NCI-H1436 treated with DMSO at 0.1 percent for 48 hours (cell line): Measurements from ENCODE around the gene BRI3.

Source experiments
- DNase-seq: peaks from one replicate; lab custom pipeline; 2025; lab: John Stamatoyannopoulos, UW

The BRI3 gene, protein sequence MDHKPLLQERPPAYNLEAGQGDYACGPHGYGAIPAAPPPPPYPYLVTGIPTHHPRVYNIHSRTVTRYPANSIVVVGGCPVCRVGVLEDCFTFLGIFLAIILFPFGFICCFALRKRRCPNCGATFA

DNA sequence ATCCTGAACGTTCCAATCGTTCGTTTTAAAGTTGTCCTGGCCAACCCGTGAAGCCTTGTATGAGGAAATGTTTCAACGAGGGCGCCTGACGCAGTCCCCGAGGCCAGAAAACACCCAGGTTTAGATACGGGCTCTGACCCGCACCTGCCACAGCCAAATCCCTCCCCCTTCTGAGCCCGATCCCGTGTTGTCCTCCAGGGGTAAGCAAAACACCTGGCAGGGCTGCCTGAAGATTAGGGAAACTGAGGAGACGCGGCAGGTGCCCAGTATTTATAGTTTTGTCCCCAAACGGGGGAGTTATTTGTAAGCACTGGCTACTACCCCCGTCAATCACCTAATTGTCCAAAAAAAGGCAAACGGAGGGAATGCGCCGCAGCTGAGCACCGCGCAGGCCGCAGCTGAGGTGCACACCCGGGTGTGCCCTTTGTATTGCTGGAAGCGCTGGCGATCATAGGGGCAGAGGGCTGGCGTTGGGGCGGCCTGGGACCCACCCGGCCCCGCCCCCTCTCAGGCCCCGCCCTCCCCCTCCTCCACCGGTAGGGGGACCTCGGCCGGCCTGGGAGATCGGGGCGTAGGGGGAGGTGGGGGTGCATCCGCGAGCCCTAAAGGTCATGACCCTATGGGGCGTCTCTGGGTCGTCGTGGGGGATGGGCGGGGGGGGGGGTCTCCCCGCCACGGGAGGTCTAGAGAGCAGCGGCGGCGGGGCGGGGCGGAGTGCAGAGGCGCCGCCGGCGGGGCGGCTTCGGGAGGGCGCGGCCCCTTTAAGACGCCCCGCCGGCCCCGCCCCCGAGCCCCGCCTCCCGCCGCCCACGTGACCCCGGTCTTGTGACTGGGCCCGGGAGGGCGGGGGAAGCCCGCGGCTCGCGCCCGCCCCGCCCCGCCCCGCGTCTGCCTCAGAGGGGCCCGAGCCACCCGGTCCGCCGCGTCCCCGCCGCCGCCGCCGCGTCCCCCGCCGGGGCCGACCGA lies at the start of gene BRI3:
TSS of gene BRI3 (plus strand) at position 896 of the 966 bp plus-strand sequence. CDS start 110 bp downstream, outside the sequence.
- DNase-seq = no peak

DNA sequence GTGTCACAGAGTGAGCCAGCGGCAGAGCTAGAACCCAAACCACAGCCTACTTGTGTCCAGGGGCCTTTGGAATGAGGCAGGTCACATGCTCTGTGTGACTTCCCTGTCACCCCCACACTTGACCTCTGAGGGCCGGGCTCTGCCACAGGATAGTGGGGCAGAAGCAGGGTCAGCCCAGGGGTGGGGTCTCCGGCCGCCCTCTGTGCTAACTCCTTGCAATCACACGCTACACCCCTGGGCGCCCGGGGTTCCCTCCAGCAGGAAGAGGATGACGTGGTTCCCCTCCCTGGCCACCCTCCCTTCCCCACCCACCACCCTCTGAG lies 49.3 kb upstream of the BRI3 start:
- DNase-seq = no peak

DNA sequence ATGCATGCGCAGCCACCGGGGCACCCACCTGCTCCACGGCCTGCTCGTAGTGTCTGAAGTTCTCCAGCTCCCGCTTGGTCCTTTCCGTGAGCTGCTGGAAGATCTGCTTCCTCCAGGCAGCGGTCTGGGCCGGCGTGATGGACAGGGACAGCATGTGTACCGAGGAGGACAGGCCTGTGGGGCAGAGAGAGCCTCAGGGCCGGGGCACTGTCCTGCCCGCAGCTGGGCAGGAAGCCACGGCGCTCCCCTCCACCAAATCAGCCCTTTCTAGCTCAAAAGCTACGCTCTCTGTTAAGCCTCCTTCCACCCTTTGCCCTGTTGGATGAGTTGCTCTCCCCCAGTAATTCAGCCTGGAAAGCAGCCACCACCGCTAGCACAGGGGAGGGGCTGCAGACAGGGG lies 48.7 kb upstream of the BRI3 start:
- no peak for DNase-seq

DNA sequence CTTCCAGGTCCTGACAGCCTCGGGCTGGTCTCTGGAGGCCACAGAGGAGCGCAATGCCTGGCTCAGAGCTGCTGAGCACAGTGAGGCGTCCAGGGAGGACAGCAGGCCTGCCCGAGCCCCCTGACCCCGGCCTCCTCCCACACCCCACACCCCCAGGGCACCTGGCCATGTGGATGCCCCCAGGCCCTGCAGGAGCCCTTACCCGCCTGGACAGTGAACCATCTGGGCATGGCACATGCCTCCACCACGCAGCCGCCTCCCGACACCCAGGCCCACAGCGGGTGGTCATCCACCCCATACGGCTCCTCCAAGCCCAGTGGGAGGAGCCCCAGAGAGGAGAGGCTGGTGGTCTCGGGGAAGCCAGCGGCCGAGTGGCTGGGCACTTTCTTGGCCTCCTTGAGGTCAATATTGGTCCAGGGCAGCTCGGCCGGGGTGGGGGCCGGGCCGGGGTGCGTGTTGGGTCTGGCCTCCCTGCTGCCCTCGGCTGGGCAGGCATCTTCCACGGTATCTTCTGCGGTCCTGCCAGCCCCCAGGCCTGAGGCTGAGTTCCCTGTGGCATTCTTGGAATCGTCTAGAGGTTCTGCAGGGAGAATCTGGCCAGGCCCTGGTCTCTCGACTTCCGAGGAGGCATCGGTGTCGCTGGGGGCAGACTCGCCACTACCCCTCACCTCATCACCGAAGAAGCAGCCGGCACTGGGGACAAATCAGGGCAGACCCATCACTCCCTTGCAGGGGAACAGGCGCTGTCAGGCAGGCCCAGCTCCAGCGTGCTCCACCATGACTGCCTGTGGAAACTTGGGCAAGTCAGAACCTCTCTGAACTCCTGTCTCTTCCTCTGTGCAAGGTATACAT lies 48.0 kb upstream of the BRI3 start:
- DNase-seq = no peak

DNA sequence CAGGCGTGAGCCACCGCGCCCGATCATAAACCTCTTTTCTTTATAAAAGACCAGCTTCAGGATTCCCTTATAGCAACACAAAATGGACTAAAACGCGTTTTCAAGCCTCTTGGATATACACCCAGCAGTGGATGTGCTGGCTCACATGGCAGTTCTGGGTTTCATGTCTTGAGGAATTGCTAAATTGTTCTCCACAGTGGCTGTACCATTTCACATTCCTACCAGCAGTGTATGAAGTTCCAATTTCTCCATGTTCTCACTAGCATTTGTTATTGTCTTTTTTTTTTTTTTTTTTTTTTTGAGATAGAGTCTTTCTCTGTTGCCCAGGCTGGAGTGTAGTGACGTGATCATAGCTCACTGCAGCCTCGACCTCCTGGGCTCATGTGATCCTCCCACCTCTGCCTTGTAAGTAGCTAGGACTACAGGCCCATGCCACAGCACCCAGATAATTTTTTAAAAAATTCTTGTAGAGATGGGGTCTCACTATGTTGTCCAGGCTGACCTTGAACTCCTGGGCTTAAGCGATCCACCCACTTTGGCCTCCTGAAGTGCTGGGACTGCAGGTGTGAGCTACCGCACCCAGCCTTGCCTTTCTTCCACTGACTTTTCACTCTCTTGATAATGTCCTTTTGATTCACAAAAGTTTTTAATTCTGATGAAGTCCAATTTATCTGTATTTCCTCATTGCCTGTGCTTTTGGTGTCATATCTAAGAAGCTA lies 46.9 kb upstream of the BRI3 start:
- no peak for DNase-seq

DNA sequence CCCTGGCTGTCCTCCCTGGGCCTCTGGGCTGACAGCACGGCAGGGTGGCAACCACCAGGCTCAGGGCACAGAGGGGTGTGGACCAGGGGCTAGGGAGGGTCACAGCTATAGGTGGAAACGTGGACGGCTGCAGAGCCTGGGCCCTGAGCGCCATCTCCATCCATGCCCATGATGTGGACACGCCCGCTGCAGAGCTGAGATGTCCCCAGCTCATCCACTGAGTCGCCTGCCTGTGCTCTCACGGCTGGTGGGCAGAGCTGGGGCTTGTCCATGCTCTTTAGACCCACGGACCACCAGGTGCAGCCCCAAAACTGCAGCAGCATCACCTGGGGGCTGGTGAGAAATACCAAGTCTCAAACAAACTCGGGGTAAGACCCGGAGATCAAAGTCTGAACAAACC lies 45.6 kb upstream of the BRI3 start:
- no peak for DNase-seq

DNA sequence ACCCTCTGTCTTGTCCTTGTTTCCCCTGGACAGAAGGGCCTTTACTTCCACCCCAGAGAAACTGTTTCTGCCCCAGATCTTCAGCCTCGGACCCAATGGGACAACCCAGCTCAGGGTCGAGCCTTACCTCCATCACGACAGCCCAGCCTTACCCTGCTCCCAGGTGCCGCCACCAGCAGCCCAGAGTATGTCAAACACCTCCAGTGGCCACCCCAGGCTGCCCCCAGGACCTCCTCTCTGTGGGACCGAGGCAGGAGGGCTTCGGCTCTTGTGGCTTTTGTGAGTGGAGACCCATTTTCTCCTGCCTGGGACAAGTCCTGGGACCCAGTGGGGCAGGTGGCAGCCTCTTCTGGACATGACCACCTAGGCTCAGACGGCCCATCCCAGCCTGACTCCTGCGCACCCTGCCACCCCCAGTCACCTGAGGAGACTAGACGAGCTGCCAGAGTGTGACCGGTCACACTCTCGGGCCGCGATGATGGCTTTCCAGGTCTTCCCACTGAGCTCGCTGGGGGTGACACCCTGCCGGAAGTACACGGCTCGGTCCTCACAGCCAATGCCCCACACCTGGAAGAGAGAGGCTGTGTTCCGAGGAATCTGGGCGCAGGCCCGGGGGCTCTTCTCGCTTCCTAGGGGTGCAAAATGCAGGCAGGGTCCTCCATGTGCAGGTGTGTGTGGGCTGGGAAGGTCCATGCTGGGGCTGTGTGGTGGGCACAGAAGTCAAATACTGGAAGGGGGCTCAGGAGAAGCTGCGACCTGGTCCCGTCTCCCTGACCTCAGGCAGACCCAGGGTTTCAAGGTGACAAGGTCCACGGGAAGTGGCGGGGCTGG lies 44.9 kb upstream of the BRI3 start:
- DNase-seq = no peak

DNA sequence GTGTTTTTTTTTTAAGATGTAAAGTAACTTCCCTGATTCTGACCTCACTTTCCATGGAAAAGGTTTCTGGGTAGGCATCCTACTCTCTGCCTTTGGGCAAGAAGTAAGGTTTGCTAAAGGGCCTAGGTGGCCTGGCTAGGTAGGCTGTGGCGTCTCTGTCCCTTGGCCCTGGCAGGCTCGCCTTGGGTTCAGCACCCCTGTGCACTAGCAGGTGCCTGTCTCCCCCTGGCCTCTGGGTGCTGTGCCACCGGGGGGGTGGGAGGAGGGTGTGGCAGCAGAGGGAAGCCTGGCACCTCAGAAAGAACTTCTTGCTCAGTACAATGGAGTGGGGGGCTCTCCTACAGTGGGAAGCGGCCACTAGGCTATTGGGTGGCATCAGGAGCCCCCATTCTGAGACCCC lies 43.4 kb upstream of the BRI3 start:
- DNase-seq = no peak

DNA sequence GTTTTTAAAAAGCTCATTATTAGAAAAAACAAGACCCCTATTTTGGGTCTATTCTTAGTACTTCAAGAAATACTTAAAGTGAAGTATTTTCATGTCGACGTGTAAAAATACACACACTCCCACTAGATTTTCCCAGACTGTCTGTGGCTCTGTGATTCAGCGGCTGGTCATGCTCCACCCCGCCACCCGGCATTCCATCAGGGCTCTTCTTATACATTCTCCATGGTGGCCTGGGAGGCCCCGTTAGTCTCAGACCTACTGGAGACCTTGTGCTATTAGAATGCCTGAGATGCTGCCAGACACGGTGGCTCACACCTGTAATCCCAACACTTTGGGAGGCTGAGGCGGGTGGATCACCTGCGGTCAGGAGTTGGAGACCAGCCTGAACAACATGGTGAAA lies 42.5 kb upstream of the BRI3 start:
- no peak for DNase-seq

DNA sequence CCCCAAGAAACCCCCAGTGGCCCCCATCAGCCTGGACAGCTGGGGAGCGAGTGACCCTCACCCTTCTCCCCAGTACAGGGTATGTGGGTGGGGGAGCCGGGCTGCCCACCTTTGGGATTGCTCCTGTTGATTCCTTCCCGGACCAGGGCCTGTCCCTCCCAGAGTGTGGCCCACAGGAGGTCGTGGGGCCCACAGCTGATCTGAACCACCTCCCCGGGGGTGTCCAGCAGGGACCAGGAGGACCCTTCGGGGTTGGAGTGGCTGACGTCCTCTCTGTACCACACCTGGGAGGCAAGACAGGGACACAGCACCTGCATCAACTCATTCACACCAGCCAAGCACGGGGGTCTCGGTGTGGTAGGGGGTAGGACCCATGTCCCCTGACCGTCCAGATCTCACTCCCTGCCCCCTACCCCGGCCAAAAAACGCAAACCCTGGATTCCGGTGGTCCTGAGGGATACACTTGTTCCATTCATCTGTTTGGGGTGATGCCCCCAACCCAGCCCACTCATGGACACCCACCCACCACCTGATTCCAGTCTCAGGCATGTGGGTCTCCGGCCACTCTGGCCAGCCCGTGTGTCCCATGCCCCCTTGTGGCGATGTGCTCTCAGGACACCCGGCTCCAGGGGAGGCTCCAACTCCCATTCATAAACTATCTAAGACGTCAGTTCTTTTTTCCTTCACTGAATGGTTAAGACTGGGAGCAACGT lies 40.4 kb upstream of the BRI3 start:
- no peak for DNase-seq

DNA sequence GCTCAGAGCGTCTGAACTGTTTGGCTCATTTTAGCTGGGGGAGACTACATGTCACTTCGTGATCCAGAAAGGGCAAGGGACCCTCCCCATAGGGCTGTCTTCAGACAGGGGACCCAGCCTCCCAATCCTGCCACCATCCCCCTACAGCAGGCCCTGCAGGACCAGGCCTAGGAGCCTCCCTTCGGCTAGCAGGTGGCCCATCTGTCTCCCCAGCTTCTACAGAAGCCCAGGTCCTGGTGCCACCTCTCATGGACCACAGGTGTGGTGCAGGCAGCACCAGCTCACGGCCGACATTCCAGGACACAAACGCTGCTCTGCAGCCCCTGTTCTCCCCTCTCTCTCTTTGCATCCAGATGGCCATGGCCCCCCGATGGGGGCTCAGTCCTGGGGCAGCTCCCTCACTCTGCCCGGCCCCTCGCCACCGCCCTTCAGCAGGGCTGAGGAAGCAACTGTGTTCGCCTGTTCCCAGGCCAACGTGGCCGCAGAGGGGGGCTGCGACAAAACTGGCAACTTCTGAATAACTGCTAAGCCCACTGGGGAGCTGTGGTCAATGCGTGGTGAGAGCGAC lies 39.7 kb upstream of the BRI3 start:
- DNase-seq = no peak

DNA sequence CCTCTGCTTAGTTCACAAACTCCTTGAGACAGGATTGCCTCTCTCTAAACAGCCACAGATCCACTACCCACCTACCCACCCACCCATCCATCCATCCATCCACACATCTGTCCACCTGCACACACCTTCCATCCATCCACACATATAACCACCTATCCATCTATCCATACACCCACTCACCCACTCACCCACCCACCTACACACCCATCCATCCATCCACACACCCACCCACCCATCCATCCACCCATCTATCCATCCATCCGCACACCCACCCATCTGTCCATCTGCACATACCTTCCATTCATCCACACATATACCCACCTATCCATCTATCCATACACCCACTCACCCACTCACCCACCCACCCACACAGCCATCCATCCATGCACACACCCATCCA lies 39.1 kb upstream of the BRI3 start:
- DNase-seq = no peak

DNA sequence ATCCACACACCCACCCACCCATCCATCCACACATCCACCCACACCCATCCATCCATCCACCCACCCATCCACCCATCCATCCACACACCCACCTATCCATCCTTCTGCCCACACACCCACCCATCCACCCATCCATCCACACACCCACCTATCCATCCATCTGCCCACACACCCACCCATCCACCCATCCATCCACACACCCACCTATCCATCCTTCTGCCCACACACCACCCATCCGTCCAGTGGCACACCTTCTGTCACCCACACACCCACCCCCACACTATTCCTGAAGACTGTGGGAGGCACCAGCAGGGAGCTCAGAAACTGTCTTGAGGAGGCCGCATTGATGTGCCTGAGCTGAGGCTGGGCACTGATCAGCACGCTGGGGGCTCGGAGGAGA lies 38.6 kb upstream of the BRI3 start:
- DNase-seq = no peak

DNA sequence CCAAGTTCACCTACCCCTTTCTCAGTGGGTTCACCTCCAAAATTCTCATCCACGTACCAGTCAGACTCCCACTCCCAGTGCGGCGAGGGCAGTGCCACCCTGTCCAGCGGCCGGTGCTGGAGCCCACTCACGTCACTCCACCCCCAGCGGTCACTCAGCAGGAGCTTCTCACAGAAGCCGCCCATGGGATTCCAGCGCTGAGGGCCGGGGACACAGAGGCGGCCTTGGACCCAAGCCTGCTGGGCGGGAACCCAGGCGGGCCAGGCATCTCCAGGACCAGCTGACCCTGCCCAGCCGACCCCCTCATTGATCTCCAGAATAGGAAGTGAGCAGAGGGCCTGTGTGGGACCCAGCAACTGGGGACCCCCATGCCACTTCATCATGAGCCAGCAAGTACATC lies 36.6 kb upstream of the BRI3 start:
- DNase-seq = no peak

DNA sequence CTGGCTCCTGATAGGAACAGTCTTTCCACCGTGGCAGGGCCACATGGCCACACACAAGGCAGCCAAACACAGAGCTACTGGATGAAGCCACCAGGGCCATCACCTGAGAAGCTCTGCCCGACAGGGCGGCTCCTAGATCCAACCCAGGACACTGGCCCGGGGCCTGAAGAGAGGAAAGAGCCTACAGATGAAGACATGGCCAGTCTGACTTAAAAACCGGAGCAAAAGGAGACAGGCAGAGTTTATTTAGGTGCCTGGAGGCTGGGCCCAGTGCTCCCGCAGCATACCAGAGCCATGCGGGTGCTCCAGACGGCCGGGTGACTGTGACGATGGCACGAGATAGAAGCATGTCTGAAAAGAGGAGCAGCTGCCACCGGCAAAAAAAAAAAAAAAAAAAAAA lies 33.3 kb upstream of the BRI3 start:
- no peak for DNase-seq

DNA sequence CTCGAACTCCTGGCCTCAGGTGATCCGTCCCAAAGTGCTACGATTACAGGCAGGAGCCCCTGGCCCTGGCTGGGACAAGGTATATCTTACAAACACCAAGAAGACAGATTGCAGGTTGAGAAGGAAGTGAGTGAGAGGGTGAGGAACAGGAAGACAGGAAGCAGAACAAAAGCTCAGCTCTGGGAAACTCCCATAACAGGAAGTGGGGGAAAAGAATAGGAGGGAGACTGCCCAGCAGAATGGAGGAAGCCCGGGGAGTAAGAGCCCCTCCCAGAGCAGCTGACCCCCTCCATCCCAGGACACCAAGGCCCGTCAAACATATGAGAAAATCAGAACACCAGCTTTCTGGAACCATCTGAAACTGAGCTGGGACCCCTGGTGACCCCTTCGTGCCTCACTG lies 32.4 kb upstream of the BRI3 start:
- DNase-seq = no peak

DNA sequence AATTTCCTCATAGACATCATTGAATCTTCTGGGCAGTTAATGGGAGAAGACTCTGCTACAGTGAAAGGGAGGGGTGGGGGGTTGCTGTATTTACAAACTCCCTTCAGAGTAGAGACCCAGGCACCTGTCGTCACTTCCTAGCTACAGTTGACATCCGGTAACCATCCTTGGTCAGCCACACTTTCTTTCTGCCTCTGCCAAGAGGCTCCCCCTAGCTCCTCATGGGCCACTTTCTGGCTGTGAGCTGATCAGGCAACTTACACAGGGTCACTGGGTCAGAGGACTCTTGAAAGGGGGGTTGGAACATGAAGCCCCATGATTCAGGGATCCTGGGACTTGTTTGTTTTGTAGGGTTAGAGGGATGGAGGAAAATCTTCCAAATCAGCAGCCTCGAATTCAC lies 30.7 kb upstream of the BRI3 start:
- DNase-seq = no peak

DNA sequence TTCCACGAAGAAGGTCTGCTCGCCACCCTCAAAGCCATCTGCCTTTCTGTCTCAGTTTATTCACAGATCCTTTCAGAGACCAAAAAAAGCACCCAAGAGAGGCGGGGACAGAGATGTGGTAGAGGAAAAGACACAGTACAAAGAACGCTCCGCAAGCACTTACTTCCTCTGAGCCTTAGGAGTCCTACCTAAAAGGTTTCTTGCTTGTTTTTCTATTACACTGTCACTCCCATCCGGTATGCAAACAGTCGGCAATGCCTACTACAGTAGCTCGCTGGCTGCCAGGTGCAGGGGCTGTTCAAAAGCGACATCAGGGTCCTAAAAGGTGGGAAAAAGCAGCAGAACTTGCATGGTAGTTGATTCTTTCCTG lies 30.3 kb upstream of the BRI3 start:
- DNase-seq = no peak

DNA sequence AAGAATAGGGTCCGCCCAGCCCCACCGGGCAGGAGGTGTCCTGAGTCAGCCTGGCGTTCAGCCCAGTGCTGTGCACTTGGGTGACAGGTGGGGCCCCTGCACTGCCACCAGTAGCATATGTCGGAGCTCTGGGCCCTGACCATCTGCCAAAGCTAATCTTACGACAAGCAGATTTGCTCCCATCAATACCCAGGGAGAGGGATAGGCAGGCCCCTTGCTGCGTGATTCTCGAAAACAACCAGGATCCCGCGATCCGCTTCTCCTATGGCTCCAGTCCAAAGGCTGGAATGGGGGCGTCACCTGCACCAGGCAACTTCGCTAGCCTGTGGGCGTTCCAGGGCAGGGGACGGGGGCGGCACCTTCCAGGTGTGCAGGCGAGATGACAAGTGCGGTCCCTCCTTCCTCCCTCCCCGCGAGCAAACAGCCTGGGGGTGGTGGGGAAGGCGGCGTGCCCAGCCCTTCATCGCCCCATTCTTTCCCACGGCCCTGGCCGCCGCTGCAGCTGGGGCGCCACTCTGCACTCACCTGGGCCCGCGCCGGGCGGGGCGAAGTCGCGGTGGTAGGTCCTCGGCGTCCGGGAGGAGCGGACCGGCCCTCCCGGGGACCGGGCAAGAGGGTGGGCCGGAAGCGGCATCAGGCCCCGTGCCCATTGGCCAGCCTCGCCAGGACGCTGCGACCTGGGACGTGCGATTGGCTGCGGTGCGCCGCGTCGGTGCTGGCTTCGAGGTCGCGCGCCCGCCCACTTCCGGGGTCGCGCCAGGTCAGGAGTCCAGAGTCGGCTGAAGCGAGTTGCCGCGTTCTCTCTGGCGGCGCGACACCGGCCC lies 29.7 kb upstream of the BRI3 start, which contains the start of gene TECPR1:
TSS of gene TECPR1 (minus strand) at position 632 of the 824 bp plus-strand sequence. CDS start 6,086 bp downstream, outside the sequence.
- peak; percentile 25 for DNase-seq
